Tibial nerve (tissue), 4 donors: ENCODE data around the gene SPINK8. TPM values are rescaled to one million over a fixed set of nuclear protein-coding genes. Genes with fewer than 3 reads are reported as not detected.

ENCODE experiments used
- DNase-seq, 2 donors: peaks; one replicate each; pipeline ENCODE4 v3.0.0-alpha.2; 2019; ENCODE audit warnings: low spot score in 2 of 2
- H3K27ac ChIP-seq, 4 donors: fragments of 200-600 bp; sonication (generic) in 3 of 4; one replicate each; pipeline ENCODE4 v1.5.1; 2017 to 2019; ENCODE audit warnings: mild to moderate bottlenecking in 1 of 4
- H3K27me3 ChIP-seq, 2 donors: fragments of 200-600 bp; sonication (generic) in 1 of 2; one replicate each; pipeline versions ENCODE4 v1.5.1 to v1.6.0; 2017 to 2019
- H3K36me3 ChIP-seq, 3 donors: fragments of 200-600 bp; sonication (generic); one replicate each; pipeline ENCODE4 v1.5.1; 2018 to 2019
- H3K4me1 ChIP-seq, 4 donors: fragments of 200-600 bp; sonication (generic) in 3 of 4; one replicate each; pipeline ENCODE4 v1.5.1; 2017 to 2019
- H3K4me3 ChIP-seq, 4 donors: fragments of 200-600 bp; sonication (generic) in 3 of 4; one replicate each; pipeline ENCODE4 v1.5.1; 2017 to 2019; ENCODE audit warnings: mild to moderate bottlenecking in 1 of 4, moderate library complexity in 1 of 4
- H3K9me3 ChIP-seq, 4 donors: fragments of 200-600 bp; sonication (generic) in 3 of 4; one replicate each; pipeline ENCODE4 v1.5.1; 2017 to 2019
- EP300 ChIP-seq, 2 donors: sonication (generic); formaldehyde crosslinking; IDR thresholded peaks; one replicate each; pipeline ENCODE4 v1.6.1; 2017; ENCODE audit warnings: antibody characterized with exemption in 2 of 2, mild to moderate bottlenecking in 1 of 2
- POLR2A ChIP-seq, 2 donors: fragments of 450-650 bp; IDR thresholded peaks; one replicate each; pipeline ENCODE4 v1.6.1; 2017; ENCODE audit warnings: antibody characterized with exemption in 2 of 2, mild to moderate bottlenecking in 2 of 2, moderate library complexity in 2 of 2
- WGBS, 2 donors: methylation state at CpG; one replicate each; pipeline ENCODE4 v1.1.5; 2018; 5-methylcytosine and 5-hydroxymethylcytosine counted together
- total RNA-seq, 4 donors: library from RNA; depleted of rRNA; stranded (reverse); fragments of >200 nt; gene quantifications; one replicate each; pipeline ENCODE4 v1.1.0, GENCODE V29; 2016
- TF ChIP-seq, protein P1 (sequence below), 5 experiments: fragments of 200-600 bp in 3 of 5; fragments of 450-650 bp in 2 of 5; sonication (generic) in 3 of 5; IDR thresholded peaks; one replicate each; pipeline ENCODE4 v1.5.1; 2016 to 2019; ENCODE audit warnings: antibody characterized with exemption in 5 of 5, mild to moderate bottlenecking in 3 of 5, moderate library complexity in 2 of 5

The SPINK8 gene
- total RNA-seq, 4 donors from 2014 or later = not detected

DNA sequence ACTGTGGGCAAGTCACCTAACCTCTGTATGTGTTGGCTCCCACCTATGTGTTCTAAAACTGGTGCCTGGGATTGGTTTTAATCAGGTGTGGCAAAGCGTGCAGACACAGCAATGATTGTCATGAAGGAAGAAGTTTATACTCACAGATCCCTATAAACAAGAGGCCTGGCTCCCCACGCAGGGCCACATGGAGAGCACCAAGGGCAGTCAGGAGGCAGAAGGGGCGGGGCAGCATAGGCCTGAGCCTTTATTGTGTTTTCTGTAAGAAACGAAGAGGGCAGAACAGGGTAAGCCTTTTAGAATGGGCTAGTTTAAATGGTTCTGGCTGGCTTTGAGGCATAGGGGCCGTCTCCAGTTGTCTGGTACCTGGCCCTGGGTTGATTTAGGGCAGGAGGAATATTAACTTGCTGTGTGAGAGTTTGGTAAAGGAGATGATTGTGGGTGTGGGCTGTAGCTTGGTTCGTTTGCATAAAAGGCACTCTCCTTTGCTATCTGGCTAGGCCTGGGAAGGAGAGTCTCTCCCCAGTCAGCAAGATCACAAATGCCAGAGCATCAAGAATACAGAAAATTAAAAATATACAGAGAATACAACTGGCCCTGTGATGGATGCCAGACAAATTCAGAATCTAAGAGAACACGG lies 36.4 kb upstream of the SPINK8 start:
- DNase-seq = no peak
- WGBS, 2 donors = 46 to 51% methylated on average over 7 of the region's 7 CpGs
- Histone ChIP-seq H3K9me3 (no peaks in the 10 kb centered on the region), H3K27ac (no peak overlapping the region), H3K4me3 (no peak overlapping the region), H3K36me3 (no peaks in the 10 kb centered on the region), H3K27me3 (no peaks in the 10 kb centered on the region), H3K4me1 (no peaks in the 10 kb centered on the region)
- TF ChIP-seq EP300 (IDR thresholded peaks at IDR 0.05) = no peak
- TF ChIP-seq, protein P1, sequence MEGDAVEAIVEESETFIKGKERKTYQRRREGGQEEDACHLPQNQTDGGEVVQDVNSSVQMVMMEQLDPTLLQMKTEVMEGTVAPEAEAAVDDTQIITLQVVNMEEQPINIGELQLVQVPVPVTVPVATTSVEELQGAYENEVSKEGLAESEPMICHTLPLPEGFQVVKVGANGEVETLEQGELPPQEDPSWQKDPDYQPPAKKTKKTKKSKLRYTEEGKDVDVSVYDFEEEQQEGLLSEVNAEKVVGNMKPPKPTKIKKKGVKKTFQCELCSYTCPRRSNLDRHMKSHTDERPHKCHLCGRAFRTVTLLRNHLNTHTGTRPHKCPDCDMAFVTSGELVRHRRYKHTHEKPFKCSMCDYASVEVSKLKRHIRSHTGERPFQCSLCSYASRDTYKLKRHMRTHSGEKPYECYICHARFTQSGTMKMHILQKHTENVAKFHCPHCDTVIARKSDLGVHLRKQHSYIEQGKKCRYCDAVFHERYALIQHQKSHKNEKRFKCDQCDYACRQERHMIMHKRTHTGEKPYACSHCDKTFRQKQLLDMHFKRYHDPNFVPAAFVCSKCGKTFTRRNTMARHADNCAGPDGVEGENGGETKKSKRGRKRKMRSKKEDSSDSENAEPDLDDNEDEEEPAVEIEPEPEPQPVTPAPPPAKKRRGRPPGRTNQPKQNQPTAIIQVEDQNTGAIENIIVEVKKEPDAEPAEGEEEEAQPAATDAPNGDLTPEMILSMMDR (IDR thresholded peaks at IDR 0.05) = no peak
- no peak for TF ChIP-seq POLR2A (IDR thresholded peaks at IDR 0.05)

GRCh38 chr3:48367201-48367600 lies 33.7 kb upstream of the SPINK8 start:
- no peak for TF ChIP-seq POLR2A (IDR thresholded peaks at IDR 0.05)
- TF ChIP-seq EP300 (IDR thresholded peaks at IDR 0.05) = no peak
- TF ChIP-seq, protein P1 (IDR thresholded peaks at IDR 0.05) = no peak
- no peaks in the 10 kb centered on the region for H3K36me3 ChIP-seq
- no peak for DNase-seq
- no peaks in the 10 kb centered on the region for H3K4me1 ChIP-seq
- H3K9me3 ChIP-seq = peaks cover 0 to 7% (median 0%) of the 10 kb centered on the region in 4 donors
- H3K4me3 ChIP-seq = no peak overlapping the region
- no peak overlapping the region for H3K27ac ChIP-seq
- H3K27me3 ChIP-seq = no peaks in the 10 kb centered on the region

DNA sequence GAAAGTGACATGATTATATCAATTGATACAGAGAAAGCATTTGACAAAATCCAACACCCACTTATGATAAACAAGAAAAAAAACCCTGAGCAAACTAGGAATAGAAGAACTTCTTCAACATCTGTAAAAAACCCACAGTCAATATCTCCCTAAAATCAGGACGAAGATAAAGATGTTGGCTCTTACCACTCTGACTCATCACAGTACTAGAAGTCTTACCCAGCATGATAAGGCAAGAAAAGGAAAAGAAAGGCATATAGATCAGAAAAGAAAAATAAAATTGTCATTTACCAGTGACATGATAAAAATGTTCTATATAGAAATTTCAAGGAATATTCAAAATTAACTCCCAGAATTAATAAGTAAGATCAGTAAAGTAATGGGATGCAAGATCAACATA lies 31.4 kb upstream of the SPINK8 start:
- H3K4me3 ChIP-seq = no peak overlapping the region
- no peaks in the 10 kb centered on the region for H3K36me3 ChIP-seq
- no peaks in the 10 kb centered on the region for H3K27me3 ChIP-seq
- DNase-seq = no peak
- H3K4me1 ChIP-seq = no peaks in the 10 kb centered on the region
- no peak for TF ChIP-seq POLR2A (IDR thresholded peaks at IDR 0.05)
- no peak for TF ChIP-seq EP300 (IDR thresholded peaks at IDR 0.05)
- TF ChIP-seq, protein P1 (IDR thresholded peaks at IDR 0.05) = no peak
- H3K9me3 ChIP-seq = peaks cover 0 to 16% (median 5%) of the 10 kb centered on the region in 4 donors
- 71 to 82% methylated on average over 1 of the region's 1 CpG for WGBS, 2 donors
- no peak overlapping the region for H3K27ac ChIP-seq

- Histone ChIP-seq H3K9me3 (peaks cover 0 to 26% (median 5%) of the 10 kb centered on the region in 4 donors), H3K4me3 (no peak overlapping the region), H3K4me1 (no peaks in the 10 kb centered on the region), H3K27me3 (no peaks in the 10 kb centered on the region), H3K36me3 (no peaks in the 10 kb centered on the region), H3K27ac (no peak overlapping the region)
- DNase-seq = no peak
- TF ChIP-seq POLR2A (IDR thresholded peaks at IDR 0.05) = no peak
- TF ChIP-seq, protein P1 (IDR thresholded peaks at IDR 0.05) = no peak
- TF ChIP-seq EP300 (IDR thresholded peaks at IDR 0.05) = no peak
These were observed 28.5 kb upstream of the SPINK8 start for GRCh38 chr3:48361928-48362327.

- no peak for DNase-seq
- no peaks in the 10 kb centered on the region for H3K27me3 ChIP-seq
- no peak overlapping the region for H3K27ac ChIP-seq
- H3K4me3 ChIP-seq = no peak overlapping the region
- WGBS, 2 donors = 65 to 75% methylated on average over 1 of the region's 1 CpG
- TF ChIP-seq EP300 (IDR thresholded peaks at IDR 0.05) = no peak
- TF ChIP-seq, protein P1 (IDR thresholded peaks at IDR 0.05) = no peak
- TF ChIP-seq POLR2A (IDR thresholded peaks at IDR 0.05) = no peak
- H3K4me1 ChIP-seq = no peaks in the 10 kb centered on the region
- H3K9me3 ChIP-seq = peaks cover 0 to 12% (median 2%) of the 10 kb centered on the region in 4 donors
- no peaks in the 10 kb centered on the region for H3K36me3 ChIP-seq
These were observed 23.0 kb upstream of the SPINK8 start for GRCh38 chr3:48356419-48356818.
